Uterus (tissue), 4 donors: ENCODE data around the gene MARVELD1. TPM values are rescaled to one million over a fixed set of nuclear protein-coding genes. Genes with fewer than 3 reads are reported as not detected.

Experiments used
- DNase-seq, 2 donors: peaks; one replicate each; pipeline ENCODE4 v3.0.0-alpha.2; 2019 to 2020
- H3K27ac ChIP-seq, 2 donors: fragments of 200-600 bp; sonication (generic); 1 replicate in 1 of 2; 2 replicates in 1 of 2; pipeline ENCODE4 v1.5.1; 2016 to 2018
- H3K27me3 ChIP-seq, 2 donors: fragments of 200-600 bp; sonication (generic); one replicate each; pipeline ENCODE4 v1.5.1; 2018 to 2019; ENCODE audit warnings: control low read depth in 1 of 2
- H3K36me3 ChIP-seq, 2 donors: fragments of 200-600 bp; sonication (generic); one replicate each; pipeline ENCODE4 v1.5.1; 2019; ENCODE audit warnings: control low read depth in 1 of 2
- H3K4me1 ChIP-seq, 2 donors: fragments of 200-600 bp; sonication (generic); one replicate each; pipeline ENCODE4 v1.5.1; 2018 to 2019; ENCODE audit warnings: control low read depth in 1 of 2
- H3K4me3 ChIP-seq, 2 donors: fragments of 200-600 bp; sonication (generic); 1 replicate in 1 of 2; 2 replicates in 1 of 2; pipeline ENCODE4 v1.5.1; 2018 to 2019; ENCODE audit warnings: mild to moderate bottlenecking in 1 of 2
- H3K9me3 ChIP-seq, 2 donors: fragments of 200-600 bp; sonication (generic); one replicate each; pipeline ENCODE4 v1.5.1; 2019; ENCODE audit warnings: control low read depth in 1 of 2
- POLR2A ChIP-seq, 2 donors: fragments of 450-650 bp; IDR thresholded peaks; one replicate each; pipeline ENCODE4 v1.6.1; 2016; ENCODE audit warnings: antibody characterized with exemption in 2 of 2, mild to moderate bottlenecking in 1 of 2, moderate library complexity in 1 of 2
- intact Hi-C: fragments of 100-400 bp; cut with DNase I; formaldehyde crosslinking; loops from one replicate; pipeline ENCODE4 v1.15.1; 2023; ENCODE audit warnings: low total_unique reads
- total RNA-seq, 4 donors: library from RNA; depleted of rRNA in 3 of 4; stranded (reverse); fragments of >200 nt in 3 of 4; gene quantifications; one replicate each; pipeline versions ENCODE4 v1.1.0 to v1.2.4, GENCODE V29; 2014 to 2023
- TF ChIP-seq, protein P1 (sequence below), 4 experiments: fragments of 200-600 bp in 2 of 4; fragments of 450-650 bp in 2 of 4; sonication (generic) in 2 of 4; IDR thresholded peaks; one replicate each; pipeline ENCODE4 v1.5.1; 2016 to 2019; ENCODE audit warnings: antibody characterized with exemption in 4 of 4, mild to moderate bottlenecking in 2 of 4, moderate library complexity in 1 of 4
- donor health status: DM: yes; HTN: yes; CAD: no.

The MARVELD1 gene
- total RNA-seq = 100 to 1,000 TPM in 1 of 4 donors, 10 to 100 TPM in 3; 36.9 to 158 (median 59.4) TPM

DNA sequence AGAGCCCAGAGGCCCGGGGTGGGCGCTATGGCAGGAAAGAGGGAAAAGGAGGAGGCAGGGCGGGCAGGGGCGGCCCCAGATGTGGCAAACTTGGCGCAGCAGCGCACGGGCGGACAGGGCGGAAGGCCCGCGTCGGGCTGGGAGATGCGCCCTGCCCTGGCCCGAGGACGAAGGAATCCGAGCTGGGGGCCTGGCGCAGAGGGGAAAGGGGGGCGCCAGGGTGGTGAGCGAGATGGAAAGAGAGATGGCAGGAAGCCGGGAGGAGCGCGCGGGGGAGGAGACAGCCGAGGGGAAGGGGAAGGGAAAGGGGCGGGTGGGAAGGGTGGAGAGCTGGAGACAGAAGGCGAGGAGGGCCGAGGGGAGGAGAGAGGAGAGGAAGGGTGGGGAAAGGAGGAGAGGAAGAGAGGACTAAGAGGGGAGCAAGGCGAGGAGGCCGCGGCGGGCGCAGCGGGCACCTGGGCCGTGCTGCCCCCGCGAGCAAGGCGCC, at the start of gene MARVELD1:
MARVELD1 (plus strand) TSS at position 392 of the 487 bp plus-strand sequence. CDS start 147 bp downstream, outside the sequence.
- Histone ChIP-seq H3K36me3 (no peaks in the 10 kb centered on the region), H3K4me3 (peak within 1 kb of the TSS; percentile 52 to 80), H3K27me3 (no peaks in the 10 kb centered on the region), H3K4me1 (peaks cover 5 to 9% of the 10 kb centered on the region in 2 donors), H3K27ac (peak within 1 kb of the TSS; percentile 95 to 98), H3K9me3 (no peaks in the 10 kb centered on the region)
- intact Hi-C loops = no loop called here
- peak; percentile 89 to 92 for DNase-seq
- TF ChIP-seq, protein P1, sequence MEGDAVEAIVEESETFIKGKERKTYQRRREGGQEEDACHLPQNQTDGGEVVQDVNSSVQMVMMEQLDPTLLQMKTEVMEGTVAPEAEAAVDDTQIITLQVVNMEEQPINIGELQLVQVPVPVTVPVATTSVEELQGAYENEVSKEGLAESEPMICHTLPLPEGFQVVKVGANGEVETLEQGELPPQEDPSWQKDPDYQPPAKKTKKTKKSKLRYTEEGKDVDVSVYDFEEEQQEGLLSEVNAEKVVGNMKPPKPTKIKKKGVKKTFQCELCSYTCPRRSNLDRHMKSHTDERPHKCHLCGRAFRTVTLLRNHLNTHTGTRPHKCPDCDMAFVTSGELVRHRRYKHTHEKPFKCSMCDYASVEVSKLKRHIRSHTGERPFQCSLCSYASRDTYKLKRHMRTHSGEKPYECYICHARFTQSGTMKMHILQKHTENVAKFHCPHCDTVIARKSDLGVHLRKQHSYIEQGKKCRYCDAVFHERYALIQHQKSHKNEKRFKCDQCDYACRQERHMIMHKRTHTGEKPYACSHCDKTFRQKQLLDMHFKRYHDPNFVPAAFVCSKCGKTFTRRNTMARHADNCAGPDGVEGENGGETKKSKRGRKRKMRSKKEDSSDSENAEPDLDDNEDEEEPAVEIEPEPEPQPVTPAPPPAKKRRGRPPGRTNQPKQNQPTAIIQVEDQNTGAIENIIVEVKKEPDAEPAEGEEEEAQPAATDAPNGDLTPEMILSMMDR (IDR thresholded peaks at IDR 0.05) = no peak
- TF ChIP-seq POLR2A (IDR thresholded peaks at IDR 0.05) = peak in 1 of 2 donors; percentile 11

DNA sequence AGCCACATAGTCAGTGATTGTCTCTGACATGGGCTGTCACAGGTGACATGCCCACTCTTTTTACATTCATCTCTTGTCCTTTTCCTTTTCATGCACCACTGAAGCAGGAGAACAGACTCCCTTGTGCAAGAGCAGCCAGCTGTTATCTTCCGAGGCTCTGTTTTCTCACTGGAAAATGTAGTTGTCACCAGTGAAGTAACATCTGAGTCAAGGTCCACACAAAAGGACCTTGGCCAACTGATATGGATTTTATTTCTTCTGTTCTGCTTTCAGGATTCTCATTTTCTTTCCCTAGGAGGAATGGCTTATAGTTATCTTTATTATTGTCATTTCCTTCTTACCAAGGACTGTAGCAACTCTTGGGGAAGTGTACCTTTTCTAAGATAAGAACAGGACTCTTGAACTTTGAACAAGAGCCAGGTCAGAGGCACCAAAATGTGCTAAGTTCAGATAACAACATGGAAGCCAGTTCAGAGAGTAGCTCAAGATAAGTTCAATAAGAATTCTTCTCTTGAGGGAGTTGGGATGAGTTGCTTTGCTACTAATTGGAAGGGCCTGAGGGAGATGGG, 49.2 kb upstream of the MARVELD1 start:
- Histone ChIP-seq H3K9me3 (no peaks in the 10 kb centered on the region), H3K27ac (no peak overlapping the region), H3K27me3 (no peaks in the 10 kb centered on the region), H3K4me1 (no peaks in the 10 kb centered on the region), H3K4me3 (no peak overlapping the region), H3K36me3 (no peaks in the 10 kb centered on the region)
- DNase-seq = no peak
- intact Hi-C loops = no loop called here
- no peak for TF ChIP-seq POLR2A (IDR thresholded peaks at IDR 0.05)
- TF ChIP-seq, protein P1 (IDR thresholded peaks at IDR 0.05) = no peak

GRCh38 chr10:97666992-97667391, 46.5 kb upstream of the MARVELD1 start:
- intact Hi-C loops = no loop called here

GRCh38 chr10:97667463-97667862, 46.1 kb upstream of the MARVELD1 start:
- no peak overlapping the region for H3K4me3 ChIP-seq
- H3K4me1 ChIP-seq = no peaks in the 10 kb centered on the region
- H3K9me3 ChIP-seq = no peaks in the 10 kb centered on the region
- intact Hi-C loops = no loop called here
- H3K27ac ChIP-seq = no peak overlapping the region
- no peaks in the 10 kb centered on the region for H3K36me3 ChIP-seq
- DNase-seq = no peak
- TF ChIP-seq POLR2A (IDR thresholded peaks at IDR 0.05) = no peak
- TF ChIP-seq, protein P1 (IDR thresholded peaks at IDR 0.05) = no peak
- H3K27me3 ChIP-seq = no peaks in the 10 kb centered on the region

More at GRCh38 chr10:97666992-97667391, 46.5 kb upstream of the MARVELD1 start:
- Histone ChIP-seq H3K4me3 (no peak overlapping the region), H3K36me3 (no peaks in the 10 kb centered on the region), H3K9me3 (no peaks in the 10 kb centered on the region), H3K4me1 (no peaks in the 10 kb centered on the region), H3K27ac (no peak overlapping the region), H3K27me3 (no peaks in the 10 kb centered on the region)
- TF ChIP-seq, protein P1 (IDR thresholded peaks at IDR 0.05) = no peak
- TF ChIP-seq POLR2A (IDR thresholded peaks at IDR 0.05) = no peak
- no peak for DNase-seq

GRCh38 chr10:97669571-97669970, 44.0 kb upstream of the MARVELD1 start:
- Histone ChIP-seq H3K27ac (no peak overlapping the region), H3K27me3 (no peaks in the 10 kb centered on the region), H3K9me3 (no peaks in the 10 kb centered on the region), H3K4me3 (no peak overlapping the region), H3K4me1 (no peaks in the 10 kb centered on the region), H3K36me3 (no peaks in the 10 kb centered on the region)
- no peak for DNase-seq
- intact Hi-C loops = no loop called here
- TF ChIP-seq POLR2A (IDR thresholded peaks at IDR 0.05) = no peak
